Activated naive CD4-positive, alpha-beta T cell treated with Interleukin-2 at 50 U/mL for 16 hours (primary cell): Measurements from ENCODE around the gene SCNN1B.
"Not testable (repeated sequence)": the region's sequence is repeated elsewhere in the genome, so short reads cannot be mapped to it uniquely, and the experiment has no call there.

Experiments
- DNase-seq: peaks from one replicate; pipeline ENCODE4 v3.0.0-alpha.2; 2020

SCNN1B gene

GRCh38 chr16:23355106-23355670 lies 53.1 kb downstream of the SCNN1B start:
- DNase-seq, result no peak

DNA sequence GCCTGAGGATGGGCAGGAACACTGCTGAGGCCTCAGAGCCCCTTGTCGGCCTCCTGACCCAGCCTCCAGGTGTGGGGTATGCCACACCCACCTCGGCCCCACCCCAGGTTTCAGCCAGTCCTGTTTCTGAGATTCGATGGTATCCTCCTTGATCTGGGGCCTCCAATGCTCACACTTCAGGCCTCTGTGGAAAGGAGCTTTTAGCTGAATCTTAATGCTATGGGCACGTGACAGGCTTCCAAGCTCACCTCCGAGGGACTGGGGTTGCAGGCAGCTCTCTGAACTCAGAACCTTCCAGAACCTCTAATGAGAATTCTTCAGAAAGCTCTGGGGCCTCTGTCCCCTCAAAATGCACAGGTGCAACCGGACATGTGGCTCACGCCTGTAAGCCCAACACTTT lies 54.8 kb downstream of the SCNN1B start:
- DNase-seq, result no peak

DNA sequence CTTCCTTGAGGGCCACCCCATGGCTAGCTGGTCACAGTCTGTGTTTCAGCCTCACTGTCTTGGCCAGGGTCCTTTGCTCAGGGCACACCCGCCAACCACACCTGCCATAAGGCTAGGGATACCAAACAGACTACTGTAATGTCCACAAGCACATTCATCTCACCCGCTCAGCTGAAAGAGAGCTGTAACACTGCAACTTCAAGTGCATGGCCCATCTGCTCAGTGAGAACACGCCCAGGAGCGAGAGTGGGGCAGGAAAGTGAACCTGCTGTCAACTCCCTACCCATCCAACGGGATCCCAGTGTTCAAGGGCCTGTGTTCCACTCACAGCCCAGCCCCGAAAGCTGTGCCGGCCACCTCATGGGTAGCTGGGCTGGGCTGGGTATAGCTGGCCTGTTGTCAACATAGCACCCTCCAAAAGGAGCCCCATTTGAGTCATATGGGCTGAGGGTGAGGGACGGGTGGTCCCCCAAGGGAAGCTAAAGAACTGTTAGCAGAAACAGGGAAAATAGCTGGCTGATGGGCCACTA lies 55.7 kb downstream of the SCNN1B start:
- no peak for DNase-seq

GRCh38 chr16:23359092-23359760 lies 57.1 kb downstream of the SCNN1B start:
- DNase-seq, result no peak

DNA sequence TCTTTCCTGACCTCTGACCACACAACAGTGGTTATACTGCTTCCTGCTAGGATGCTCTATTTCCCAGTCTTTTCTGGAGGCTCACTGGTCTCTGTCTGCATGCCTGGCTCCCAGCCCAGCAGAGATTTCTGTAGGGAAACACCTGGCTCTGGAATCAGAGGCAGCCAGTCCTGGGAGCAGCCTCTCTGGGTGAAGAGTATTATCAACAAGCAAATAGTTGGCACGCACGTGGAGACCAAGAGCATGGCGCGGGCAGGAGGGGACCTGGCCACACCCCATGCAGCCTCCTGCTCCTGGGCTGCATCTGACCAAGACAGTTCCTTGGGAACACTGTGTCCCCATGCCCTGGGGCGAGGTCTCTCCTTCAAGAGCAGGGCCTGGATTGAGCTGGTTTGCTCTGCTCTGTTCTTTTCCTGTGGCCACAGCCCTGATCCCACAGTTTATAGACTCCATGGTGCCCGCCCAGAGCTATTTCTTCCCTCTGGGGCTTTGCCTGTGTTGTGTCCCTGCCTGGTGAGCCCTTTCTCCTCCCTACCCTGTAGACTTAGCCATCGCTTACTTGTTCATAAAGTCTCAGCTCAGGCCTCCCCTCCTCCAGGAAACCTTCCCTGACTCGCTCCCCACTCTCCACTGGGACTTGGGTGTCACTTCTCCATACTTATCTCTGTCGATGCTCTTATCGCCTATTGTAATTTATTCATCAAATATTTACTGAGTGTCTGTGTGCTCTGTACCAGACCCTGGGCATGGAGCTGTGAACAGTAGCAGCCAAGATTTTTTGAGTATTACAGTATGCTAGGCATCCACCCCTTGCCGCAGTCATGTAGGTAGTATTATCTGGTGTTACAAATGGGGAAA lies 60.6 kb downstream of the SCNN1B start:
- DNase-seq, result no peak

DNA sequence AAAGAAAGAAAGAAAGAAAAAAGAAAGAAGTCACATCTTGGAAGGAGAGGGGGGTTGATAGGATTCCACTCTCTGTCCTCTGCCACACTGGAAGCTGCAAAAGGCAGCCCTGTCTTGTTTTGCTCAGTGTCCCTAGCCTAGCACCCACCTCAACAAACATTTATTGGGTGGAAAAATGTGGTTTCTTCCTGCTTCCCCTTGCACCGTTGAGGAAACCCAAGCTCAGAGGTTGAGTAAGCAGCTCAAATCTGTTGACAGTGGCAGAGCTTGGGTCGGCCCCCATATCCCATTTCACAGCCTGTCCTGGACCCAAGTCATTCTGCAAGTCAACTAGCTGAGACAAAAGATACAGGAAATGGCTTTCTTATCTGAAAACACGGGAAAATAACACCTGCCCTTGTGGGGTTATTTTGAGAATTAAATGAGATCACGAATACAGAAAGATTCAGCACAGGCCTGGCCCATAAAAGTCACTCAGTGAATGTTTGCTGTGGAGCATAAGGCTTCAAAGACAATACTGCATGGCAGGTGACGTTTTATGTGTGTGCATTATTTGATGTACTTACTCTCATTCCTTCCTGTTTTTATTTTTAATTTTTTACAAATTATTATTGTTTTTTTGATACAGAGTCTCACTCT lies 63.6 kb downstream of the SCNN1B start:
- no peak for DNase-seq

DNA sequence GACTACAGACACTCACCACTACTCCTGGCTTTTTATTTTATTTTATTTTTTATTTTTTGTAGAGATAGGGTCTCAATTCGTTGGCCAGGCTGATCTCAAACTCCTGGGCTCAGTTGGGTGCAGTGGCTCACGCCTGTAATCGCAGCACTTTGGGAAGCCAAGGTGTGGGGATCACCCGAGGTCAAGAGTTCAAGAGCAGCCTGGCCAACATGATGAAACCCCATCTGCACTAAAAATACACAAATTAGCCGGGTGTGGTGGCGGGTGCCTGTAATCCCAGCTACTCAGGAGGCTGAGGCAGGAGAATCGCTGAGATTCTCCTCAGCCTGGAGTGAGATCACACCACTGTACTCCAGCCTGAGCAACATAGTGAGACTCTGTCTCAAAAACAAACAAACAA lies 64.2 kb downstream of the SCNN1B start:
- not testable (repeated sequence) for DNase-seq

GRCh38 chr16:23367564-23367963 lies 65.5 kb downstream of the SCNN1B start:
- no peak for DNase-seq

DNA sequence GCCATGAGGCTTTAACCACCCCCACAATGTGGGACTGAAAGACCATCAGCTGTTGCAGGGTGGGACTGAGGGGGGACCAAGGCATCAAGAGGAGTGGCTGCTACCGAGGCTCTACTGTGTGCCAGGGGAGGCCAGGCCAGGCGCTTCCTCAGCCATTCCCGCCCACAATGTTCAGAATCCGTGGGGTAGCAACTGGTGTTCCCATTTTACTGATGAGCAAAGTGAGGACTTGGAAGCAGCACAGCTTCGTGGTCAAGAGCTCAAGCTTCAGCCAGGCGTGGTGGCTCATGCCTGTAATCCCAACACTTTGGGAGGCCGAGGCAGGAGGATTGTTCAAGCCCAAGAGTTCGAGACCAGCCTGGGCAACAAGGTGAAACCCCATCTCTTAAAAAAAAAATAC lies 65.9 kb downstream of the SCNN1B start:
- DNase-seq, result no peak

- no peak for DNase-seq
These were observed 66.4 kb downstream of the SCNN1B start for GRCh38 chr16:23368469-23368868.

- no peak for DNase-seq
These were observed 67.3 kb downstream of the SCNN1B start for GRCh38 chr16:23369416-23369815.

- DNase-seq, result no peak
These were observed 69.3 kb downstream of the SCNN1B start for GRCh38 chr16:23371368-23371767.

DNA sequence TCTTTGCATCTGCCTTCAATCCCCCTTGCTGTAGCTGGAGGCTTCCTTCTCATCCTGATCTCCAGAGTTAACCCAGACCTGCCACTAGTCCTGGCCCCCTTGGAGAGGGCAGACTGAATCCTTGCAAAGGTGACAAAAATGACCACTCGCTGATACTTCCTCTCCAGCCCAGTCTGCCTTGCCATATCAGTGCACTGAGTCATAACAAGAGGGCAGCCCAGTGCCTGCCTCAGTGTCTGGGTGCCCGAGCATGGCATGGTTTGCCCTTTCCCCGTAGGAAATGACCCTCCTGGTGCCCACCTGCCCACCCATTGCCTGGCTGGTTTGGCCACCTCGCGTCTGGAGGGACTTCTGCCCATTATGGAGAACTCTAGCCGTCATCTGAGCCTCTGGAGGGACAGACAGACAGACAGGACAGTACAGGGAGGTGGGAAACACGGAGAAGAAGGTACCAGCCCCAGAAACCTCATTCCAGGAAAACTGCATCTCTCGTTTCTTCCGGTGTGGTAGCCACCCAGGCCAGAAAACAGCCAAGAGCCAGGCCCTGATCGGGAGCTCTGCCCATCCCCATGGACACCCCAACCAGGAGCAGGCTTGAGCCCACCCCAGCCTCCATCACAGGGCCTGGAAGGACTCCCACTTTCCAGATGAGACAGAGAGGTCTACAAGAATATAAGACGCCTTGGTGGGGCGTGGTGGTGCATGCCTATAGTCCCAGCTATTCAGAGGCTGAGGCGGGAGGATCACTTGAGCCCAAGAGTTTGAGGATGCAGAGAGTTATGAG lies 71.5 kb downstream of the SCNN1B start:
- DNase-seq, result no peak

DNA sequence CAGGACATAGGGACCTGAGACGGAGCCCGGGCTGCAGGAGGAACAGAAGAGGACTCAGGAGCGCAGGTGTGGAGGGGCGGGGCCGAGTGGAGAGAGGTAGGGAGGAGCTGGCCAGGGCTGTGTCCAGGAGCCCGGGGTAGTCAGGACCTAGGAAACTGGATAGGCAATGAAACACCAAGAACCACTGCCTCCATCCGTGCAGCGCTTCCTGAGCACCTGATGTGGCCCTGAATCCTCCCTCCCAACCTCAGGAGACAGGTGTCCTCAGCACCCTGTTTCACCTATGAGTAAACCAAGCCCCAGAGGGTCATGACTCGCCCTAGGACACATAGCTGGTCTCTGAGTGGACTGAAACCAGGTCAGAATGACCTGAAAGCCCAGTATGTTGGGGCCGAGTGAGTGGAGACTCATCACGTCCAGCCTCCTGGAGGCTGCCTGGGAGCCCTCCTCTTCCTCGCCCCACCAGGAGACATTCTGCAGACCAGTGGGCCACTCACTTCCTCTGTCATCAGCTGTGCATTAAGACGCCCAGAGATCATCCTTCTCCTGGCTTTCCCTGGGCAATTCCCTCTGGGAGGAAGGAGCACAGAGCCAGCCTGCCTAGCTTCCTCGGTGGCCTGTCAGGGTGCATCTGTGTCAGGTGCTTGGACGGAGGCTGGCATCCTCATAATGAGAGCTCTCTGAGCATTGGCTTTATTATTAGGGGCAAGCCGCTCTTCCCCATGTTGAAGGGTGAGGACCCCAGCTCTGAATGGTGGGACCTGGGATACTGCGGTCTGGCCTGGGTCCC lies 72.8 kb downstream of the SCNN1B start:
- no peak for DNase-seq

DNA sequence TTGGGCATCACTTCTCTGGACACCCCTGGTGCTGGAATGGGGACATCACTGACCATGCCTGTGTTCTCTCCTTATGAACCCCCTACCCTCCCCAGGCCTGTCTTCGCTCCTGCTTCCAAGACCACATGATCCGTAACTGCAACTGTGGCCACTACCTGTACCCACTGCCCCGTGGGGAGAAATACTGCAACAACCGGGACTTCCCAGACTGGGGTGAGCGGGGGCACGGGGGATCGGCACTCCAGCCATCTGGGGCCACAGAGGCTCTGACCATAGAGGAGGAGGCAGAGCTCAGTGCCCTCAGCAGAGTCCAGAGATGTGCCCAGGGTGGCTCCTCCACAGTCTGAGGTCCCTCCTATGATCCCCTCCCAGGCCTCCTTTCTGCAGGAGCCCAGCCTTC lies 73.5 kb downstream of the SCNN1B start:
- no peak for DNase-seq

DNA sequence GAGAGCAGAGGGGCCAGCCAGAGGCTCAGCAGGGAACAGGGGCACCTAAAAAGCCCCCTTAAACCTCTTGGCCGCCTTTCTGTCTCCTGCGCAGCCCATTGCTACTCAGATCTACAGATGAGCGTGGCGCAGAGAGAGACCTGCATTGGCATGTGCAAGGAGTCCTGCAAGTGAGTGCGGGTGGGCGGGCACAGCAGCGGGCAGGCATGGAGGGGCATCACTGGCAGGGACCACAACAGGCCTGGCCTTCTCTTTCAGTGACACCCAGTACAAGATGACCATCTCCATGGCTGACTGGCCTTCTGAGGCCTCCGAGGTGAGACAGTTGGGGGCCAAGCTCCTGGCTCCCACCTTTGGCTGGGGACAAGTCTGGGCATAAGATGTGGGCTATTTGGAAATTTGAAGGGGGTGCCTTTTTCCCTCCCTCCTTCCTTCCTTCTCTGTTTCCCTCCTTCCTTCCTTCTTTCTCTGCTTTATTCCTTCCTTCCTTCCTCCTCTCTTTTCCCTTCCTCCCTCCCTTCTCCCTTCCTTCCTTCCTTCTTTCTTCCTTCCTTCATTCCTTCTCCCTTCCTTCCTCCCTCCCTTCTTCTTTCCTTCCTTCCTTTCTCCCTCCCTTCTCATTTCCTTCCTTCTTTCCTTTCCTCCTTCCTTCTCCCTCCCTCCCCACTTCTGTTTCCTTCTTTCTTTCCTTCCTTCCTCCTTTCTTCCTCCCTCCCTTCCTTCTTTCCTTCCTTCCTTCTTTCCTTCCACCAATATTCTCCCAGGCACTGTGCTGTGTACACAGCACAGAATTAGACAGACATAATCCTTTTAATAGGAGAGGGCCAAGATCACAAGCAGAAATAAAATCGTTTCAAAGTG lies 75.2 kb downstream of the SCNN1B start:
- no peak for DNase-seq

DNA sequence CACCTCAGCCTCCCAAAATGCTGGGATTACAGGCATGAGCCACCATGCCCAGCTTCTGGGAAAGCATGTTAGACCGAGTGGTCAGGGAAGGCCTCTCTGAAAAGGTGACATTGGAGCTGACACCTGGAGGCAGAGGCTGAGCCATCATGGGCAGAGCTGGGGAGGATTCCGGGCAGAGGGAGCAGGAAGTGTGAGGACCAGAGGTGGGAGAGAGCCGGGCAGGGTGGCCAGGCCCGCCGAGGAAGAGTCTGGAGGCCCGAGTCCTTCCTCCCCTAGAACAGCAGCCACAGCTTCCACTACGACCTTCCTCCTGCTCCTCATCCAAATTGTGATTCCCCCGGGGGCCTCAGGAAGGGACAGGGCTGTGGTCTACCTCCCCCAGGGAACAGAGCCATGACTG lies 76.2 kb downstream of the SCNN1B start:
- no peak for DNase-seq

GRCh38 chr16:23378921-23379320 lies 76.8 kb downstream of the SCNN1B start:
- DNase-seq, result no peak

DNA sequence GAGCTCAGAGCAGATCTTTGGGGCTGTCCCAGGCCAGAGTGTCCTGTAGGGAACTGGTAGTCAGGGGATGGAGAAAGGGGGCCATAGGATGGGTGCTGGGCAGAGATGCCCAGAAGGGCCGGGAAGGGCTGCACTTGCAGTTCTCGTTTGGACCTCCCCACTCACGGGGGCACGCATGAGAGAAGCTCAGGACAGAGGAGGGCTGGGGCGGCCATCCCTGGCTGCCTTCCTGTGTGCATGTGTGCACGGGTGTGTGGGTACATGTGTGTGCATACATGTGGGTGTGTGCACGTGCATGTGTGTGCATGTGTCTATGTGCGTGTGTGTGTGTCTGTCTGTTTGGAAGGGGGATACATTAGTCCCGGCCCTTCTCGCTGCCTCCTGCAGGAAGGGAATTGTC lies 77.6 kb downstream of the SCNN1B start:
- no peak for DNase-seq

- DNase-seq, result no peak
These were observed 78.4 kb downstream of the SCNN1B start for GRCh38 chr16:23380501-23380951.

GRCh38 chr16:23381702-23382101 lies 79.6 kb downstream of the SCNN1B start:
- not testable (repeated sequence) for DNase-seq
